Left ventricle myocardium inferior (tissue), 1 donor: ENCODE data around the gene TGFBR1. TPM values are rescaled to one million over a fixed set of nuclear protein-coding genes. Genes with fewer than 3 reads are reported as not detected.

ENCODE experiments used
- DNase-seq: peaks from one replicate; pipeline ENCODE4 v3.0.0-alpha.2; 2020
- H3K27ac ChIP-seq: fragments of 200-600 bp; replicated peaks from 2 replicates; pipeline ENCODE4 v1.8.0; 2021
- H3K27me3 ChIP-seq: fragments of 200-600 bp; 2 replicates; pipeline ENCODE4 v1.8.0; 2021; ENCODE audit warnings: low read depth
- H3K36me3 ChIP-seq: fragments of 200-600 bp; 2 replicates; pipeline ENCODE4 v1.8.0; 2021
- H3K4me1 ChIP-seq: fragments of 200-600 bp; 2 replicates; pipeline ENCODE4 v1.8.0; 2021
- H3K4me3 ChIP-seq: fragments of 200-600 bp; 2 replicates; pipeline ENCODE4 v1.8.0; 2021; ENCODE audit warnings: mild to moderate bottlenecking, moderate library complexity
- H3K9me3 ChIP-seq: fragments of 200-600 bp; replicated peaks from 2 replicates; pipeline ENCODE4 v1.8.0; 2021
- intact Hi-C: fragments of 100-400 bp; cut with micrococcal nuclease; formaldehyde crosslinking; loops from one replicate; pipeline ENCODE4 v1.11.0; 2022
- long read RNA-seq: library from polyadenylated mRNA; unstranded; transcript quantifications from one replicate; pipeline ENCODE4 v2.0.0, GENCODE V29; 2021
- total RNA-seq: library from RNA; stranded (reverse); fragmentation: NEBNext Ultra II Directional; extraction: Animal tissue kit (Norgen Biotek cat#: 25700); gene quantifications from one replicate; pipeline ENCODE4 v1.2.1, GENCODE V29; 2021
- TF ChIP-seq, protein P1 (sequence below): fragments of 200-600 bp; IDR thresholded peaks from 2 replicates; pipeline ENCODE4 v1.8.0; 2021; ENCODE audit warnings: antibody characterized with exemption, mild to moderate bottlenecking, borderline replicate concordance
- donor health status: DM: no; HTN: yes; CAD: no; lungs with severe emphysema.

TGFBR1 gene
- 12.3 TPM for total RNA-seq
- long read RNA-seq, full-length matches to known transcripts: 15 of 16 reads
- long read RNA-seq, partial matches to known transcripts: 0 of 16 reads
- long read RNA-seq, other reads (novel, unspliced or antisense): 1 of 16 reads

DNA sequence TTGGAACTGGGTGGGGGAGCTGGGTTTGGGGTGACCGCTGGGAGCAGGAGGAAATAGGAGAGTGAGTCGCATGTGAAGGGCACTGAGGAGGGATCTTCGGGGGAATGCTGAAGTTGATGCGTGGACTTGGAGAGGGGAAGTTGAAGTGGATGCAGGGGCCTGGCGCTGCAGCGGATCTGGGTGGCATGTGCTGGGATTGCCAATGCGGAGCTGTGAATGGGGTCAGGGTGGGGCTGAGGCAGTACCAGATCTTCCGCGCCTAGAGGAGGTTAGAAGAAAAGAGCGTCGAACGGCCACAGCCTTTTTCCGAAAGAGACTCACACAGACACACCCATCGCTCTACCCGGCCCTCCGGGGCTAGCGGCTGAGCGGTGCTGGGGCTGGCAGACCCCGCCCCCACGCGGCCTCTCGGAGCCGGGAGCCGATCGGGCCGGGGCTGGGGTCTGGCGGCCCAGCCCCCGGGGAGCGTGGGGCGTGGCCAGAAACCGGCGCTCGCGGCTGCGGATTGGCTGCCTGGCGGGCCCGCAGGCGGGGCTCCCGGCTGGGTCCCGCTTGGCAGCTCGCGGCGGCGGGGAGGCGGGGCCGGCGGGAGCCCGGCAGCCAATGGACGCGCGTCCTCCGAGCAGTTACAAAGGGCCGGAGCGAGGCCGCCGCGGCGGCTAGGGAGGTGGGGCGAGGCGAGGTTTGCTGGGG is at the start of gene TGFBR1:
Gene TGFBR1, plus strand, starts transcription at position 655 of the 693 bp plus-strand sequence. CDS start 93 bp downstream, outside the sequence.
- H3K4me1 ChIP-seq: peaks cover 57% of the 10 kb centered on the region
- no peaks in the 10 kb centered on the region for H3K36me3 ChIP-seq
- peak within 1 kb of the TSS; percentile 91 for H3K27ac ChIP-seq
- no peaks in the 10 kb centered on the region for H3K27me3 ChIP-seq
- TF ChIP-seq, protein P1, sequence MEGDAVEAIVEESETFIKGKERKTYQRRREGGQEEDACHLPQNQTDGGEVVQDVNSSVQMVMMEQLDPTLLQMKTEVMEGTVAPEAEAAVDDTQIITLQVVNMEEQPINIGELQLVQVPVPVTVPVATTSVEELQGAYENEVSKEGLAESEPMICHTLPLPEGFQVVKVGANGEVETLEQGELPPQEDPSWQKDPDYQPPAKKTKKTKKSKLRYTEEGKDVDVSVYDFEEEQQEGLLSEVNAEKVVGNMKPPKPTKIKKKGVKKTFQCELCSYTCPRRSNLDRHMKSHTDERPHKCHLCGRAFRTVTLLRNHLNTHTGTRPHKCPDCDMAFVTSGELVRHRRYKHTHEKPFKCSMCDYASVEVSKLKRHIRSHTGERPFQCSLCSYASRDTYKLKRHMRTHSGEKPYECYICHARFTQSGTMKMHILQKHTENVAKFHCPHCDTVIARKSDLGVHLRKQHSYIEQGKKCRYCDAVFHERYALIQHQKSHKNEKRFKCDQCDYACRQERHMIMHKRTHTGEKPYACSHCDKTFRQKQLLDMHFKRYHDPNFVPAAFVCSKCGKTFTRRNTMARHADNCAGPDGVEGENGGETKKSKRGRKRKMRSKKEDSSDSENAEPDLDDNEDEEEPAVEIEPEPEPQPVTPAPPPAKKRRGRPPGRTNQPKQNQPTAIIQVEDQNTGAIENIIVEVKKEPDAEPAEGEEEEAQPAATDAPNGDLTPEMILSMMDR: peak; percentile 21
- H3K4me3 ChIP-seq: peak within 1 kb of the TSS; percentile 93
- peak; percentile 95 for DNase-seq
- H3K9me3 ChIP-seq: no peaks in the 10 kb centered on the region
- intact Hi-C loops: no loop called here

DNA sequence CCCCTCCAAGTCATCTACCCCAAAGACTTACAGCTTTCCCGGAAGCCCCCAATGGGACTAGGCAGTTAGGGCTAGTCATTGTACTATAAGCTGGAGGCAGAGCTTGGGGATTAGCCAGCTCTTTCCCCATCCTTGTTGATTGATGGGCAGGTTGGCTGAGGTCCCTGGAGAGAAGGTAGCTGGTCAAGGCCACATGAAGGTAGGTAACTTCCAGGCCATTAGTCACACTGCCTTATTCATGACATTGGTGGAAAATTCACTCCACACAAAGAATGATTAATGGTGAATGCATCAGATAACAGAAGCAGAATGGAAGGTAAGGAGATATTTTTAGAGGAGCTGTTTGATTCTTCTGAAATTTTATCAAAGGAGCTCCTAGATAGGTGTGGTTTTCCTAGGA is 49.5 kb upstream of the TGFBR1 start:
- Histone ChIP-seq H3K9me3 (no peaks in the 10 kb centered on the region), H3K4me1 (peaks cover 33% of the 10 kb centered on the region), H3K27ac (no peak overlapping the region), H3K27me3 (no peaks in the 10 kb centered on the region), H3K4me3 (no peak overlapping the region), H3K36me3 (peaks cover 61% of the 10 kb centered on the region)
- TF ChIP-seq, protein P1: no peak
- no peak for DNase-seq
- intact Hi-C loops: no loop called here

DNA sequence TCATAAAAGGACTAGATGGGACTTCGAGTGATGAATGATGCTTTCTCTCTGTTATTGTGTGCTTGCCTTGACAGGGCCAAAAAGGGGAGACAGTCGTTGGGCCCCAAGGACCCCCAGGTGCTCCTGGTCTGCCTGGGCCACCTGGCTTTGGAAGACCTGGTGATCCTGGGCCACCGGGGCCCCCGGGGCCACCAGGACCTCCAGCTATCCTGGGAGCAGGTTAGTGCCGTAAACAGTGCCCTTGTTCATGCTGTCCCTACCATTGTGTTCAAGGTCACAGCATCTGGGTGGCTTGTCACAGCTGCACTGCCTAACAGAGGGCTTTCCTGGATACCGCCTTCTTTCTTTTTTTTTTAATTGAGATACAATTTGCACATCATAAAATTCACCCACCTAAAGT is 48.7 kb upstream of the TGFBR1 start:
- Histone ChIP-seq H3K36me3 (peaks cover 60% of the 10 kb centered on the region), H3K4me3 (no peak overlapping the region), H3K27ac (no peak overlapping the region), H3K27me3 (no peaks in the 10 kb centered on the region), H3K9me3 (no peaks in the 10 kb centered on the region), H3K4me1 (peaks cover 33% of the 10 kb centered on the region)
- TF ChIP-seq, protein P1: no peak
- no peak for DNase-seq
- intact Hi-C loops: no loop called here

DNA sequence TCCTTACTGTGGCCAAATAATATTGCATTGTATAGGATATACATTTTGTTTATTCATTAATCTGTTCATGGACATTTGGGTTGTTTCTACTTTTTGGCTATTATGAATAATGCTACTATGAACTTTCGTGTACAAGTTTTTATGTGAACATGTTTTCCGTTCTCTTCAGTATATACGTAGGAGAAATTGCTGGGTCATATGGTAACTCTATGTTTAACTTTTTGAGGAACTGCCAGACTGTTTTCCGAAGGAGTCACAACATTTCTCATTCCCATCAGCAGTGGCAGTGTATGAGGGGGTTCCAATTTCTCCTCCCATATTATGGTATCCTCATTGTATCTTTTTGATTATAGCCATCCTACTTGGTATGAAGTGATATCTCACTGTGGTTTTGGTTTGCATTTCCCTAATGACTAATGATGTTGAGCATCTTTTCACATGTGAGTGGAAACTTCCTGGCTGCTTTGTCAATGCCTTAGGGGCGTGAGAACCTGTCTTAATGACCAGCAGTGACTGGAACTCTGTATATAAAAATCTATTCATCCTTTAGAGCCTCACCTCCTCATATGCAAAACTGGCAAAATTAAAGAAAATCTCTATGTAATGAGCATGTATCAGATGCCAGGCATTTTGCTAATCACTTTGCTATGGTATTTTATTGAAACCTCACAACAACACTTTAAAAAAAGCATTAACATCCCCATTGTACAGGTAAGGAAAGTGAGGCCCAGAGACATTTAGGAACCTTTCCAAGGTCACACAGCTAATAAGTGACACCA is 47.8 kb upstream of the TGFBR1 start:
- peaks cover 33% of the 10 kb centered on the region for H3K4me1 ChIP-seq
- DNase-seq: no peak
- H3K36me3 ChIP-seq: peaks cover 62% of the 10 kb centered on the region
- H3K27ac ChIP-seq: peak overlapping the region; percentile 84
- intact Hi-C loops: no loop called here
- H3K4me3 ChIP-seq: no peak overlapping the region
- no peaks in the 10 kb centered on the region for H3K27me3 ChIP-seq
- TF ChIP-seq, protein P1: no peak
- H3K9me3 ChIP-seq: no peaks in the 10 kb centered on the region

DNA sequence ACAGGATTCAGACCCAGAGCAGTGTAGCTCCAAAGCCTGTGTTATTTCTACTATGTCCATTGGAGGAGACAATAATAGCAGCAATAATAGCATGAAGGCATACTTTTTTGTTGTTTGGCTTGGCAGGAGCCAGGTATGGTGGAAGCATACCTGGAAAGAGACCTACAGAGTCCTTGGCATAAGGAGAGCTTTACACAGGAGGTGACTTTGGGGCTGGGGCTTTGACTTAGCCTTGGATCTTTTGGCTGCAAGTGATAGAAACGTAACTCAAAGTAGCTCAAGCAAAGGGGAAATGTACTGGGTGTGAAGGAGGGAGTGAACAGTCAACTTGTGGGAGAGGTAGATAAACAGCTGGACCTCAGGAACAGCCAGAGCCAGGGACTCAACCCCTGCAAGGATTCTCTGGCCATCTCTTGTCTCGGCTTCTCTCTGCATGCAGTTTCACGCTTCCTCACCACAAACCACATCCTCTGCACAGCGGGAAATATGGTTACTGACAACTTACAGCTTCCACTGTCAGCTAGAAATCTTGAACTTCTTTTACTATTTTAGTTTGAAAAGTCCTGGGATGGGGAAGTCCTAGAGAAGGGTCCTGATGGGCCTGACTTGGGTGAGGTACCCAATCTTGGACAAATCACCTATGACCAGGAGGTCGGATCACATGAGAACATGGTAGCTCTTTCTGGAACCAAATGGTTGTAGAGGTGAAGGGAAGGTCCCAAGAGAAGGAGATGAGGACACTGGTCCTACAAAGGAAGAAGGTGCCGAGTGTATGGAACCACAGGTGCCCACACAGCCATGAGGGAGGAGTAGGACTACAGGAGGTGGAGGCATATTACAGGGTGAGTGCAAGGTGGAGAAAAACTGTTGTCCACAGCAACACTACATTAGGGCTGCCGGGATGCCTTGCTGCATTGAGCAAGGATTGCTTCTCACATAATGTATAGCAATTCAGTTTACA is 47.0 kb upstream of the TGFBR1 start:
- H3K36me3 ChIP-seq: peaks cover 67% of the 10 kb centered on the region
- H3K27ac ChIP-seq: peak overlapping the region; percentile 84
- H3K27me3 ChIP-seq: no peaks in the 10 kb centered on the region
- DNase-seq: no peak
- H3K4me1 ChIP-seq: peaks cover 33% of the 10 kb centered on the region
- intact Hi-C loops: no loop called here
- TF ChIP-seq, protein P1: no peak
- no peak overlapping the region for H3K4me3 ChIP-seq
- H3K9me3 ChIP-seq: no peaks in the 10 kb centered on the region
